GM18870 (cell line): ENCODE measurements around the gene GRAMD4.

Experiments
- ATAC-seq: cut with Tn5 transposase; IDR thresholded peaks from one replicate; pipeline ENCODE4 v1.9.1; 2021; ENCODE audit warnings: moderate library complexity; ENCODE audit not compliant: unreplicated experiment

The GRAMD4 gene

GRCh38 chr22:46666577-46667244 is 46.5 kb downstream of the GRAMD4 start:
- ATAC-seq, result no peak

- no peak for ATAC-seq
Measured at GRCh38 chr22:46667245-46667623, 47.0 kb downstream of the GRAMD4 start.

GRCh38 chr22:46668116-46668515 is 47.9 kb downstream of the GRAMD4 start:
- ATAC-seq, result no peak

- no peak for ATAC-seq
Measured at GRCh38 chr22:46669201-46669600, 49.0 kb downstream of the GRAMD4 start.

- ATAC-seq, result no peak
Measured at GRCh38 chr22:46671824-46672432, 51.7 kb downstream of the GRAMD4 start.

- no peak for ATAC-seq
Measured at GRCh38 chr22:46672731-46673130, 52.5 kb downstream of the GRAMD4 start.

- ATAC-seq, result no peak
Measured at GRCh38 chr22:46673205-46673604, 53.0 kb downstream of the GRAMD4 start.

GRCh38 chr22:46673662-46674236 is 53.6 kb downstream of the GRAMD4 start:
- ATAC-seq, result no peak

GRCh38 chr22:46674367-46674781 is 54.2 kb downstream of the GRAMD4 start:
- ATAC-seq, result no peak

GRCh38 chr22:46674906-46675305 is 54.7 kb downstream of the GRAMD4 start:
- ATAC-seq, result no peak

GRCh38 chr22:46675479-46675878 is 55.3 kb downstream of the GRAMD4 start:
- no peak for ATAC-seq

- ATAC-seq, result no peak
Measured at GRCh38 chr22:46675938-46676337, 55.8 kb downstream of the GRAMD4 start.

- ATAC-seq, result no peak
Measured at GRCh38 chr22:46676479-46676878, 56.3 kb downstream of the GRAMD4 start.

GRCh38 chr22:46676881-46677280 is 56.7 kb downstream of the GRAMD4 start:
- no peak for ATAC-seq

GRCh38 chr22:46677323-46678002 is 57.3 kb downstream of the GRAMD4 start:
- no peak for ATAC-seq

GRCh38 chr22:46678003-46678657 is 57.9 kb downstream of the GRAMD4 start:
- no peak for ATAC-seq

- no peak for ATAC-seq
Measured at GRCh38 chr22:46678785-46679700, 58.9 kb downstream of the GRAMD4 start.

GRCh38 chr22:46679706-46680269 is 59.6 kb downstream of the GRAMD4 start:
- no peak for ATAC-seq

- no peak for ATAC-seq
Measured at GRCh38 chr22:46681010-46681409, 60.8 kb downstream of the GRAMD4 start.
